Measurements from ENCODE around the gene GK.
"Not testable (repeated sequence)": the region's sequence is repeated elsewhere in the genome, so short reads cannot be mapped to it uniquely, and the experiment has no call there.

The GK gene

GRCh38 chrX:30713061-30713525, 59.9 kb downstream of the GK start:
- DNase-seq, result peak; percentile 61

DNA sequence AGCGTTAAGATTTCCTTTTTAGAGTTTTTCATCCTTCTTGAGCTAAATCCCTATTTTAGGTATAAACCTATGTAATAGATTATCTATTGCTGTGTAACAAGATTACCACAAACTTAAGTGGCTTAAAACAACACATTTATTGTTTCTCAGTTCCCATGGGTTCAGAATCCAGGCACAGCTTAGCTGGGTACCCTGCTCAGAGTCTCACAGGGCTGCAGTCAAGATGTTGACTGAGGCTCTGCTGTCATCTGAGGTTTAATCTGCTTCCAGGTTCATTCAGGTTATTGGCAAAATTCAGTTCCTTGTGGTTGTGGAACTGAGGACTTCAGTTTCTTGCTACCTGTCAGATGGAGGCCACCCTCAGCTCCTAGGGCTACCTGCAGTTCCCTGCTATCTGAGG, 60.9 kb downstream of the GK start:
- no peak for DNase-seq

DNA sequence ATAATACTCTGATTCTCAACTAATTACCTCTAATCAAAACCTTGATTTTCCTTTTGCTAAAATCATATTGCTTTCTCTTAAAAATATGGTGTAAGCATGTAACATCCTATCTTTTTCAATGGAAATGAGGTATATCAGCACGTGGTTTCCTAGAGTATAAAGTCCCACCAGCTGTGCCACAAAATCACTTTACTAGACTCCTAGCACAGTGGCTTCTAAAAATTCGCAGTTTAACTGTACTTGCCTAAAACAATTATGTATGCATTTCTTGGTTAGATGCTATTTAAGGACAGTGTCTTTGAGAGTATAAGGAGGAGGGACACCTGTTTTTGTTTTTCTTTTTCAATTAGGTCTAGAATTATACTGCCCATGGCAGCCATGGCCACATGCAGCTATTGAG, 62.8 kb downstream of the GK start:
- no peak for DNase-seq

DNA sequence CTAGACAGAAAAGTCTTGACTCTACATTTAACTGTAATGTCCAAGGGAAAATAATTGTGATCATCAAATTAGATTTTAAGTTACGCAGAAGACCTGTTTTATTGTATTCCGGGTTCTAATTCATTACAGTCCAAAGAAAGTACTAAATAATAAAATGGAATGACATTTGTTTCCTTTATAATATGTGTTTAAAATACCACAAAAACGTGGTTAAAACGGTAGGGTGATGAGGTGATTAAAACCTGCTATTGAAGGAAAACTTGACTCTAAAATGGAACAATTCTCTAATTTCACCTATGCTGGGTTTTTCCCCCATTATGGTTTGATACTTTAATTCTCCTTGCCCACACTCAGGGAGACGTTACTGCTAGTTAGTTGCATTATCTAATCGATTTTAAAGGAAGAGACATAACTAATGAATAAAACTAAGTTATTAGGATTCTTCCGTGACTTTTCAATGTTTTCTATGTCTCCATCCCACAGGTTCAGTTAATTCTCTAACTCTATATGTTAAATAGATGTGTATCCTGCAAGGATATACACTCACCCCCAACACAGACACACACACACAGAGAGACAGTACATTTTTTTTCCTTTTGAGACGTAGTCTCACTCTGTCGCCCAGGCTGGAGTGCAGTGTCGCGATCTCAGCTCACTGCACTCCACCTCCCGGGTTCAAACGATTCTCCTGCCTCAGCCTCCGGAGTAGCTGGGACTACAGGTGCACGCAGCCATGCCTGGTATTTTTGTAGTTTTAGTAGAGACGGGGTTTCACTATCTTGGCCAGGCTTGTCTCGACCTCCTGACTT, 80.8 kb downstream of the GK start:
- DNase-seq, result no peak

DNA sequence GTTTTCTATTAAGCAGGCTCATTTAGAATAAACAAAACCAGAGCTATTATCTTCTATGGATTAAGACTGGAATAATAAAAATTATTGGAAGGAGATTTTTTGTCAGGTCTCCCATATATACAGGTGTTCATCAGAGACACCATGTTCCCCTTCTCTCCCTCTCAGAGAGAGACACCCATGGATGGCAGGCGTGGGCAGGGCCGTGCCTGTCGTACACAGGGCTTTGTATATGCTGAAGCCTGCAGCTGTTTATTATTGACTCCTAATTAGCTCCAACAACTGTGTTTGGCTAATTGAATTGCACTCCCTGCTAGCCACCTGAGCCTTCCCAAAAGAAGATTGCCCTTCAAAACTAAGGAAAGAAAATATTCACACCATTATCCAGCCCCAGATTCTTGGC, 81.6 kb downstream of the GK start:
- DNase-seq, result no peak

DNA sequence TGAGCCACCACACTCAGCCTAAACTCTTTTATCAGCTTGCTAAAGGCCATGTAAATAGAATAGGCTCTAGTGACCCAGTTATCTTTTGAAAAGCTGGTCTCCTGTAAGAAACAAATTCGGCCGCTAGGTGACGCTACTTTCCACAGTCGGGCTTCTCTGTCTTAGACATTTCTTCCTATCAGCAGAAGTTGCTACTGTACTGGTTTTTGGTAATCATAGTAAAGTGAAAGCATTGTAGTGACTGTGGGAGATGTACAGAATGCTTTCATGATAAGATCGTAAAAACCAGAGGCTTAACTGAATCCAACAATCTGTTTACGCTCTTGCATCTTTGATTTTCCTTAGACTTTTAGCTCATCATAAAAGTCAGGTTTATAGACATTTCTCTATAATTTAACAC, 82.6 kb downstream of the GK start:
- peak; percentile 81 for DNase-seq

DNA sequence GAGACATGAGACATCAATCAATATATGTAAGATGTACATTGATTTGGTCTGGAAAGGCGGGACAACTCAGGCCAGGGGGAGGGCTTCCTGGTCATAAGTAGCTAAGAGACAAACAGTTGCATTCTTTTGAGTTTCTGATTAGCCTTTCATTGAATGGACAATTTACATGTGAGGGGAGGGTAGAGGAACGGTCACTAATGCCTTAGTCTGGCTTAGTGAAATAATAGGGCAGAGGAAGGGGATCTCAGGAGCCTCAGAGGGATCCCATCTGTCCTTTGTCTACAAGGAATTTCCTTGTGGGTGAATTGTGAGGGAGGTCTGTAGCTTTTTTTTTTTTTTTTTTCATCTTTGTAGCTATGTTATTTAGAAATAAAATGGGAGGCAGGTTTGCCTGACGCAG, 88.3 kb downstream of the GK start:
- no peak for DNase-seq

DNA sequence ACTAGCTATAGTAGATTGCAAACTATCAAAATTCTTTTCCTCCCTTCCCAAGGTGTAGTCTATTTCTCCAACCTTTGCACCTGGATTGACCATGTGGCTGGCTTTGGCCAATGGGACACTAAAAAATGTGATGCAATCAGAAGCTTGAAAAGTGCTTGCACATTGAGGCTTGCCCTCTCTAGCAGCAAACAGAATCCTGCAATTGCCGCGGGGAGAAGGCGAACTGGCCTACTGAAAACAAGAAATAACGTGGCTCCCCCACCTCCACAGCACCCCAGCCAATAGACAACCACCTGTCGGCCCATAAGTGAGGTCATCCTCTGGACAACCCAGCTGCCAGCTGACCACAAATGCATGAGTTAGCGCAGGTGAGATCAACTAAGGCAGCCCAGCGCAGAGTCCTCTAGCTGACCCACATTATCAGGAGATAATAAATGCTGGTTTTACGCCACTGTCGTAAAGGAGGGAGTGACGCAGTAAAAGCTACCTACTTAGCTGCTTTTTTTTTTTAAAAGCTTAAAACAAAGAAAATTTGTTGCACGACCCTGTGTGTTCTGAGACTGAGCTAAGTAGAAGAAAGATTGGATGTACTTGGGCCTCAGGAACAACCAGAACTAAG, 95.2 kb downstream of the GK start:
- DNase-seq, result no peak

GRCh38 chrX:30751497-30751896, 98.3 kb downstream of the GK start:
- DNase-seq, result no peak

DNA sequence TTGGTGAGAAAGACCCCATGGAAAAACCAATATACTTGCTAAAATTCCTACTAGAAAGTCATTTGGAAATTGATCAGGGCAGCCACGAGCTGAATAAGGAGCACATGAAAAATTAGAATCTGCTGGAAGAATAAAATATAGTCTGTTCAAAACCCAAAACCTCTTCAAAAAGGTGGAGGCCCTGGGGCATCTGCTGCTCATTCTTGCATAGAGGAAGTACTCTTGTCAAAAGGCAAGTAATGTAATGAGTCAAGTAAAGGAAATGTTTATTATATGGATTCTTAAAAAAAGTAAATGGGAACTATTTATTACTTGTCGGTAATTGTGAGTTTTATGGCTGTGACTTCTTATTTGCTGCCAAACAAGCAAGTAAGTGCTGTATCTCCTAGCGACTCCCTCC, 109.5 kb downstream of the GK start:
- no peak for DNase-seq

GRCh38 chrX:30773764-30774163, 120.5 kb downstream of the GK start:
- not testable (repeated sequence) for DNase-seq

DNA sequence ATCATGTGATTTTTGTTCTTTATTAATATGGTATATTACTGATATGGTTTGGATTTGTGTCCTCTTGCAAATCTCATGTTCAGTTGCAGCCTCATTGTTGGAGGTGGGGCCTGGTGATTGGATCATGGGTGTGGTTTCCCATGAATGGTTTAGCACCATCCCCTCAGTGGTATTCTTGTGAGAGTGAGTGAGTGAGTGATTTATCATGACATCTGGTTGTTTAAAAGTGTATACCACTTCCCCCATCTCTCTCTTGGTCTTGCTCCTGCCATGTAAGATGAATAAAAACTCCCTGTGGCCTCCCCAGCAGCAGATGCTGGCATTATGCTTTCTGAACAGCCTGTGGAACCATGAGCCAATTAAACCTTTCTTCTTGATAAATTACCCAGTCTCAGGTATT, 124.4 kb downstream of the GK start:
- DNase-seq, result no peak

DNA sequence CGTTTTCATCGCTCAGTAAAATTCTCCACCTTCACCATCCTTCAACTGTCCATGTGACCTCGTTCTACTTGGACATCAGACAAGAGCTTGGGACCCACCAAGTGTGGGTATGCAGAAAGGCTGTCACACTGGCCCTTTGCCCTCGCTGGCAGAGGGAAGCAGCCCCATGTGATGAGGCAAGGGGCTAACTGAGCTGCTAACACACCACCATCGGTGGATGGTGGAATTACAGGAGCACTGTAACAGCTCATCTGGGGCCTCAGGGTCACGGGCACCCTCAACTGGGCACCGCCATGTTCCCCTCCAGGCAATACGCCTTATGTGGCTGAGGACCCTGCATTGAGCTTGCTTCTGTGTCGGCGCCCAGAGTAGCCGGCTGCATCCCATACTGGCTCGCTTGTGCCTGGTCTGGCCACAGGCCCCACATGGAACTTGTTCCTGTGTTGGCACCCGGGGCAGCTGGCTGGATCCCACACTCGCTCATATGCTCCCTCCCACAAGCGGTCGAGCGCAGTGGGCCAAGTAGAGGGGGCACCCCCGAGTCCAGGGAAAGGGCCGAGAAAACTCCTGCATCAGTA, 126.3 kb downstream of the GK start:
- DNase-seq, result no peak

All from stimulated activated CD4-positive, alpha-beta T cell treated with anti-CD3 and anti-CD28 coated beads, Interleukin-15, amount 100 ng/mL, for 24 hours (primary cell).